Stimulated activated CD8-positive, alpha-beta memory T cell treated with anti-CD3 and anti-CD28 coated beads, Interleukin-4, amount 100 ng/mL, for 24 hours (primary cell): ENCODE results near the gene SPX.

ENCODE experiments used
- DNase-seq: peaks from one replicate; pipeline ENCODE4 v3.0.0-alpha.2; 2020; ENCODE audit warnings: low read depth

SPX gene

DNA sequence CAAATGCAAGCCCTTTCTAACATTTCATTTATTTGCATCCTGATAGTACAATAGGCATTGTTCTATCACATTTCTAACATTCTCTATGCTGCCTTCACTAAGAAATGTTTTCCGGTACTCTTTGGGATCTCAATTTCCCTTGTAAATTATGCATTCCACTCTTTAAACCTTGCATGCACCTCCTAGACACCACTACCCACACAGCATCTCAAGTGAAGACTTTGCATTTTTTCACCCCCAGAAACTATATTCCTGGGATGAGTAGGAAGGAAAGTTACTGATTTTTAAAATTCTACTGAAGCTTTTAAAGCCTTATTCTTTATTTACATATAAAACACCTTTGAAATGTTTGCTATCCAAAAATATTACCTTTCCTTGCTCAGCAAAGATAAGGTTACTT is 51.4 kb downstream of the SPX start:
- DNase-seq = no peak

DNA sequence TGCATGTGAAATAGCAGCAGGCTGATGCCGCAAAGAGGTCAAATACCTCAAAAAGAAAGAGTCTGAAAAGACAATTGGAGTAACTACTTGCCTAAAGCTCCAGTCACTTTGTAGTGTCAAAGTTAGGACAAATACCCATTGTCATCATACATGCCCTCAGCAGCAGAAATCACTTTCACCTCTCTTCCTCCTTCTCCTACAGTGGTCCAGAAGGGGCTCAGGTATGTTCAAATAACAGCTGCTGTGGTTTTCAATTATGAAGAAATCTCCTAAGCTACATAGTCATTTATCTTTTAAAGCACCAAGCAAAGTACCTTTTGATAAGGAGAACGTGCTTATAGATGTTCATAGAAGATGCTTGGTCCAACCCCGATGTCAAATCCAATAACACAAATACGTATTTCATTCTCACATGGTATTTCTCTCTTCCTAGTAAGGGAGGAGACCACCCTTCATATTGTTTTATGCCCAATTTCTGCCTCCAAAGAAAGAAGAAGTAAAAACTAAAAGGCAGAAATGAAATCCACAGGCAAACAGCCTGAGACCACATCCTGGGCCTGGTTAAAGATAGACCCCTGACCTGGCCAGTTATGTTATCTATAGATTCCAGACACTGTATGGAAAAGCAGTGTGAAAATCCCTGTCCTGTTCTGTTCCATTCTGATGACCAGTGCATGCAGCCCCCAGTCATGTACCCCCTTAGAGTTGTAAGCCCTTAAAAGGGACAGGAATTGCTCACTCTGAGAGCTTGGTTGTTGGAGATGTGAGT is 54.8 kb downstream of the SPX start:
- DNase-seq = no peak
